HG02623 (cell line): ENCODE results near the gene MUC20.
"Not testable (repeated sequence)": the region's sequence is repeated elsewhere in the genome, so short reads cannot be mapped to it uniquely, and the experiment has no call there.

Experiments used
- ATAC-seq: cut with Tn5 transposase; IDR thresholded peaks from one replicate; pipeline ENCODE4 v1.9.1; 2021; ENCODE audit warnings: moderate library complexity; ENCODE audit not compliant: unreplicated experiment

MUC20 gene

GRCh38 chr3:195769551-195769950, 48.8 kb downstream of the MUC20 start:
- ATAC-seq = no peak

GRCh38 chr3:195770081-195770840, 49.5 kb downstream of the MUC20 start:
- ATAC-seq = no peak

- ATAC-seq = not testable (repeated sequence)
Observed at GRCh38 chr3:195770841-195771645, 50.3 kb downstream of the MUC20 start.

- no peak for ATAC-seq
Observed at GRCh38 chr3:195771646-195772300, 51.0 kb downstream of the MUC20 start.

GRCh38 chr3:195773956-195774537, 53.3 kb downstream of the MUC20 start:
- no peak for ATAC-seq

- ATAC-seq = no peak
Observed at GRCh38 chr3:195774917-195775316, 54.1 kb downstream of the MUC20 start.

- ATAC-seq = no peak
Observed at GRCh38 chr3:195777975-195778374, 57.2 kb downstream of the MUC20 start.

- not testable (repeated sequence) for ATAC-seq
Observed at GRCh38 chr3:195781236-195781635, 60.5 kb downstream of the MUC20 start.
